ENCODE data around the gene TMEM132D. TPM values are rescaled to one million over a fixed set of nuclear protein-coding genes. Genes with fewer than 3 reads are reported as not detected.

The TMEM132D gene
- total and polyA plus RNA-seq, 2 of the 8 experiments (the other 6 are each of a cell fraction or from before 2014, with no cell fraction given) = 3.5 to 10.1 TPM

- Histone ChIP-seq H3K4me2 (ENCODE audit: insufficient read depth in 1 of 2, low read depth in 2 of 2, low read length in 2 of 2) (no peak overlapping the region), H2BK120ac (replicated peaks; ENCODE audit: low read depth, low read length) (no peak overlapping the region), H3K56ac (replicated peaks; ENCODE audit: insufficient read length, low read depth, low read length) (no peak overlapping the region), H3K4me1 (replicated peaks in 1 of 4; ENCODE audit: control insufficient read depth in 3 of 4, insufficient read depth in 4 of 4, low read length in 3 of 4) (no peaks in the 10 kb centered on the region; a peak in 3 of 7 replicates), H2BK15ac (ENCODE audit: low read length) (no peak overlapping the region), H3K79me2 (ENCODE audit: control insufficient read depth in 1 of 2, insufficient read depth in 2 of 2, low read length in 2 of 2) (peaks cover 0 to 10% of the 10 kb centered on the region in 2 experiments; a peak in 2 of 4 replicates), H3K79me1 (ENCODE audit: low read depth, low read length) (peaks cover 4% of the 10 kb centered on the region; the same call in 1 of the 2 replicates), H3K36me3 (ENCODE audit: control insufficient read depth in 2 of 4, insufficient read depth in 4 of 4, low read length in 3 of 4) (no peaks in the 10 kb centered on the region; a peak in 1 of 8 replicates), H4K5ac (ENCODE audit: insufficient read length, low read depth, low read length) (no peak overlapping the region), H3K23me2 (ENCODE audit: low read depth, low read length) (no peaks in the 10 kb centered on the region), H3K27ac (ENCODE audit: low read depth, low read length) (no peak overlapping the region), H2BK5ac (ENCODE audit: low read depth, low read length) (no peak overlapping the region), H2BK20ac (ENCODE audit: low read length) (no peak overlapping the region), H2AK5ac (ENCODE audit: low read depth, low read length) (no peak overlapping the region), H3K23ac (ENCODE audit: insufficient read length) (no peak overlapping the region), H3K18ac (ENCODE audit: extremely low read depth, low read length) (no peak overlapping the region), H4K20me1 (replicated peaks in 1 of 2; ENCODE audit: control insufficient read depth in 1 of 2, insufficient read depth in 2 of 2, low read length in 2 of 2) (no peaks in the 10 kb centered on the region), H2BK12ac (ENCODE audit: low read depth, low read length) (no peak overlapping the region), H3K4me3 (ENCODE audit: extremely low read depth in 1 of 4, insufficient read depth in 2 of 4, low read depth in 3 of 4, low read length in 4 of 4) (no peak overlapping the region), H3K27me3 (replicated peaks in 1 of 4; ENCODE audit: control insufficient read depth in 3 of 4, extremely low read depth in 1 of 4, insufficient read depth in 3 of 4, low read length in 3 of 4) (no peaks in the 10 kb centered on the region), H3K9me3 (ENCODE audit: insufficient read depth in 2 of 2, low read depth in 1 of 2, low read length in 1 of 2) (0 out of 4 replicates have a peak, but pooled peaks cover 0 to 4% of the 10 kb centered on the region in 2 experiments), H4K91ac (replicated peaks; ENCODE audit: insufficient read length, low read length) (no peak overlapping the region), H3K14ac (ENCODE audit: insufficient read length) (no peak overlapping the region), H4K8ac (ENCODE audit: extremely low read depth, insufficient read depth, low read length) (no peak overlapping the region), H3K9ac (replicated peaks in 1 of 4; ENCODE audit: extremely low read depth in 1 of 4, low read depth in 3 of 4, low read length in 3 of 4) (no peak overlapping the region), H3K4ac (replicated peaks; ENCODE audit: insufficient read length, low read depth, low read length) (no peak overlapping the region), H2AFZ (ENCODE audit: low read length) (no peak overlapping the region)
- DNase-seq (ENCODE audit: low read depth in 1 of 2, low spot score in 2 of 2) (no peak), FAIRE-seq (no peak)
- ChIA-PET CTCF (ENCODE audit: partially characterized antibody) (interaction anchor here (1.7 to 2.2 kb wide), 2 partner anchors 29 to 32 kb away, joined by 3 to 6 read pairs; no protein-coding TSS in a partner anchor), POLR2A (ENCODE audit: partially characterized antibody) (no interaction called here)
- 93% methylated on average over 2 of the region's 2 CpGs; no CpG with 5 or more reads in 1 of the 2 experiments for WGBS, 2 experiments (ENCODE audit: extremely low coverage in 1 of 2, insufficient coverage in 1 of 2, insufficient read length in 1 of 2, insufficient replicate concordance in 2 of 2, low coverage in 1 of 2, low lambda C conversion rate in 2 of 2, missing lambda C conversion rate in 1 of 2)
- TF ChIP-seq POU5F1 (IDR thresholded peaks at IDR 0.05; ENCODE audit: low read depth, low read length) (no peak), MAFK (IDR thresholded peaks at IDR 0.05; ENCODE audit: low read depth, low read length) (no peak), CEBPB (IDR thresholded peaks at IDR 0.05; ENCODE audit: low read depth, low read length) (no peak), TEAD4 (IDR thresholded peaks at IDR 0.05; ENCODE audit: low read depth, low read length) (no peak), SIRT6 (IDR thresholded peaks at IDR 0.05; ENCODE audit: low read length) (no peak), TAF7 (optimal IDR thresholded peaks at IDR 0.05; ENCODE audit: borderline replicate concordance, low read depth, low read length) (no peak), NANOG (IDR thresholded peaks at IDR 0.05; ENCODE audit: insufficient read depth, low read depth, low read length, poor library complexity, severe bottlenecking) (no peak), RAD21 (IDR thresholded peaks at IDR 0.05 in 1 of 2, conservative IDR thresholded peaks at IDR 0.05 in 1 of 2; ENCODE audit: low read depth in 2 of 2, low read length in 2 of 2) (no peak), HDAC6 (IDR thresholded peaks at IDR 0.05; ENCODE audit: low read depth, low read length) (no peak), BRCA1 (IDR thresholded peaks at IDR 0.05; ENCODE audit: low read depth, low read length) (no peak), SP4 (IDR thresholded peaks at IDR 0.05; ENCODE audit: low read length) (no peak), CREB1 (IDR thresholded peaks at IDR 0.05) (no peak), HDAC2 (IDR thresholded peaks at IDR 0.05; ENCODE audit: borderline replicate concordance in 1 of 2, low read depth in 2 of 2, low read length in 2 of 2) (no peak), EZH2 (IDR thresholded peaks at IDR 0.05; ENCODE audit: low read depth, low read length, severe bottlenecking) (no peak), SP1 (IDR thresholded peaks at IDR 0.05; ENCODE audit: low read depth, low read length) (no peak)
Measured at GRCh38 chr12:129861951-129862350, 41.9 kb downstream of the TMEM132D start.

Measured in H1 (cell line).